ENCODE measurements around the gene SLC26A5. TPM values are rescaled to one million over a fixed set of nuclear protein-coding genes. Genes with fewer than 3 reads are reported as not detected.

The SLC26A5 gene
- total and polyA plus RNA-seq, 11 donors: not detected

DNA sequence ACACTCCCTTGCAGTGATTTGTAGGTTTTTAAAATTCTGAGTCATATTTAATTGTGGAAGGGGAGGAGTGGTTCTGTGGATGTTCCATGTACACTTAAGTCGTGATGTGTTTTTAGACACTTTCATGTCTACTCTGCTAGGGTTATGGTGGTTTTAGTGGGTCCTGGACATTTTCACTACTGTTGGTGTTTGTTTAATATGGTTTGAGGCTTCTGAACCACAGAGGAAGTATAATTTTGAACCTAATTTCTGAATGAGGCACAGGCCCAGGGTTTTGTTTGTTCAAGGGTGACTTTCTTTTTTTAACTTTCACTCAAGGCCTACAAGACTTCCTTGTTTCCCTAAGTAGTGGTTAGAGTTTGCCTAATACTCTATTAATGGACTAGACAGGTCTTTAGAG is 13.3 kb downstream of the SLC26A5 start:
- Histone ChIP-seq H3K36me3 (no peaks in the 10 kb centered on the region), H3K4me1 (no peaks in the 10 kb centered on the region), H3K9me3 (peaks cover 0 to 6% (median 0%) of the 10 kb centered on the region in 12 donors), H3K27ac (no peak overlapping the region), H3K4me3 (no peak overlapping the region), H3K27me3 (peaks cover 0 to 20% (median 0%) of the 10 kb centered on the region in 9 donors)
- TF ChIP-seq POLR2A (IDR thresholded peaks at IDR 0.05): no peak
- TF ChIP-seq, protein P1, sequence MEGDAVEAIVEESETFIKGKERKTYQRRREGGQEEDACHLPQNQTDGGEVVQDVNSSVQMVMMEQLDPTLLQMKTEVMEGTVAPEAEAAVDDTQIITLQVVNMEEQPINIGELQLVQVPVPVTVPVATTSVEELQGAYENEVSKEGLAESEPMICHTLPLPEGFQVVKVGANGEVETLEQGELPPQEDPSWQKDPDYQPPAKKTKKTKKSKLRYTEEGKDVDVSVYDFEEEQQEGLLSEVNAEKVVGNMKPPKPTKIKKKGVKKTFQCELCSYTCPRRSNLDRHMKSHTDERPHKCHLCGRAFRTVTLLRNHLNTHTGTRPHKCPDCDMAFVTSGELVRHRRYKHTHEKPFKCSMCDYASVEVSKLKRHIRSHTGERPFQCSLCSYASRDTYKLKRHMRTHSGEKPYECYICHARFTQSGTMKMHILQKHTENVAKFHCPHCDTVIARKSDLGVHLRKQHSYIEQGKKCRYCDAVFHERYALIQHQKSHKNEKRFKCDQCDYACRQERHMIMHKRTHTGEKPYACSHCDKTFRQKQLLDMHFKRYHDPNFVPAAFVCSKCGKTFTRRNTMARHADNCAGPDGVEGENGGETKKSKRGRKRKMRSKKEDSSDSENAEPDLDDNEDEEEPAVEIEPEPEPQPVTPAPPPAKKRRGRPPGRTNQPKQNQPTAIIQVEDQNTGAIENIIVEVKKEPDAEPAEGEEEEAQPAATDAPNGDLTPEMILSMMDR (IDR thresholded peaks at IDR 0.05): no peak
- 72 to 88% (median 83%) methylated on average over 1 of the region's 1 CpG for WGBS, 4 donors
- DNase-seq (no peak), ATAC-seq (no peak)
- intact Hi-C loops (cut with DNase I): no loop called here

DNA sequence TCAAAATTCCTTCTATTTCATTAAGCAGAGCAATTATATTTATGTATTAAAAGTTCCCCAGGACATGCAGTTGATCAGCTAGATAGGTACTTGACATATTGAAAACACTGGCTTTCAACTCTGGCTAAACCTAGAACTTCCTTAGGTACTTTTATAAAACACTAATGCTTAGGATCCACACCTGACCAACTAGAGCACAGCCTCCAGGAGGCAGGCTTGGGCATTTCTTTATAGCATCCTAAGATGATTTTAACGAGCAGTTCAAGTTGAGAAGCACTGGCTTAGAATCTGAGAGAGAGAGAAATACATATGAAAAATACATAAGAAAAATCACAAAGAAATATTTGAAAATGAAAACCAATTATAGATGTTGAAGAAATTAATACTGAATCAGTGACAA is 20.8 kb downstream of the SLC26A5 start:
- intact Hi-C loops (cut with DNase I): no loop called here
- Histone ChIP-seq H3K36me3 (no peaks in the 10 kb centered on the region), H3K4me3 (no peak overlapping the region), H3K4me1 (no peaks in the 10 kb centered on the region), H3K9me3 (no peaks in the 10 kb centered on the region), H3K27me3 (peaks cover 0 to 13% (median 0%) of the 10 kb centered on the region in 9 donors), H3K27ac (no peak overlapping the region)
- WGBS, 4 donors: 48 to 55% (median 51%) methylated on average over 1 of the region's 1 CpG
- TF ChIP-seq, protein P1 (IDR thresholded peaks at IDR 0.05): no peak
- TF ChIP-seq POLR2A (IDR thresholded peaks at IDR 0.05): no peak
- no peak for ATAC-seq
- DNase-seq: no peak

DNA sequence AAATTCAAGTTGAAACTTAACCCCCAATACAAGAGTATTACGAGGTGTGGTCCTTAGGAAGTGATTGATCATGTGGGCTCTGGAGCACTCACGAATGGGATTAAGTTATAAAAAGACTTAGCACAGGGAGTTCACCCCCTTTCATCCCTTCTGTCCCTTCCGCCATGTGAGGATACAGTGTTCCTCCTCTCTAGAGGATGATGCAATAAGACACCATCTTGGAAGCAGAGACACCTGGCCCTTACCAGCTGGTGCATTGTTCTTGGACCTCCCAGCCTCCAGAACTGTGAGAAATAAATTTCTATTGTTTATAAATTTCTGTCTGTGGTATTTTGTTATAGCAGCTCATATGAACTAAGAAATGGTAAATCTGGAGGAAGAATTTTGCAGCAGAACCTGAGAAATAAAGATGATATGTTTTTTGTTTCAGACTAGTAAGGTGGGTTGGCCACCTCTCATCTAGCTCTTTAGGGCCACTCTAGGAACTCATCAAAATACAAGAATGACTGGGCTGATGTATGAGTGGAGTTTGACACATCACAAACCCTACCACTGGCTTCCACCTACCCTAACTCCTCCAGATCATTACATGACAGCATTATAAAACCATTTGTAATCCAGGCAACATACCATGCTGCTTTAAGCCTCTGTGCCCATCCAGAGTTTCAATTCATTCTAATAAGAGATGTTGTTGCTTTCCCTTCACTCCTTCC is 22.4 kb downstream of the SLC26A5 start:
- peaks cover 0 to 12% (median 0%) of the 10 kb centered on the region in 9 donors for H3K27me3 ChIP-seq
- 69 to 89% (median 83%) methylated on average over 3 of the region's 3 CpGs for WGBS, 4 donors
- intact Hi-C loops (cut with DNase I): no loop called here
- no peak overlapping the region for H3K4me3 ChIP-seq
- DNase-seq (no peak), ATAC-seq (no peak)
- no peaks in the 10 kb centered on the region for H3K9me3 ChIP-seq
- no peaks in the 10 kb centered on the region for H3K36me3 ChIP-seq
- H3K4me1 ChIP-seq: no peaks in the 10 kb centered on the region
- TF ChIP-seq, protein P1 (IDR thresholded peaks at IDR 0.05): no peak
- no peak for TF ChIP-seq POLR2A (IDR thresholded peaks at IDR 0.05)
- H3K27ac ChIP-seq: no peak overlapping the region

DNA sequence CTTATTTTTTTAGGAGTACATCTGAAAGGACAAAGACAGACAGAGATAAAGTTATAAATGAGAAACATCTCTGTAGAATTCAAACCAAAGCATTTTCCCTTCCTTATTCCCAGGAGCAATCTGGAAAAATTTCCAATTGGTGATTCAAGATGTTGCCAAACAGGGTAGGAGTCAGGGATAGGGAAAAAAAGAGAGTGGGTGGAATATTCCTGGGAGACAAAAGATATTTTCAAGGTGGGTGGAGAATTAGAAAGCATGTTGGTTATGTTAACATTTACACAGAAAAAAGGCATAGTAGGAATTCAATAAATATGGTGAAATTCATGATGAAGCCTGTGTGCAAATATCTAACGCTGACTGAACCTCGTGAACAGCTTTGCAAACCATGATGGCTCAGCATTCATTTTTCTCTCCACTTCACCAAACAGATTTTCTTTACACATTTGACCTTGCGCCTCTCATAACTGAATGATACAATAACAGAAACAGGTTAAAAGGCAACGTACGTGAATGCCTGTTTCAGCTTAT is 25.1 kb downstream of the SLC26A5 start:
- Histone ChIP-seq H3K4me1 (no peaks in the 10 kb centered on the region), H3K36me3 (no peaks in the 10 kb centered on the region), H3K27me3 (peaks cover 0 to 7% (median 0%) of the 10 kb centered on the region in 9 donors), H3K9me3 (no peaks in the 10 kb centered on the region), H3K27ac (no peak overlapping the region), H3K4me3 (no peak overlapping the region)
- 67 to 80% (median 69%) methylated on average over 5 of the region's 5 CpGs for WGBS, 4 donors
- TF ChIP-seq POLR2A (IDR thresholded peaks at IDR 0.05): no peak
- TF ChIP-seq, protein P1 (IDR thresholded peaks at IDR 0.05): no peak
- no peak for ATAC-seq
- no peak for DNase-seq
- intact Hi-C loops (cut with DNase I): no loop called here
